GM18502 (cell line): ENCODE results near the gene NLN.
"Not testable (repeated sequence)": the region's sequence is repeated elsewhere in the genome, so short reads cannot be mapped to it uniquely, and the experiment has no call there.

Source experiments
- ATAC-seq: cut with Tn5 transposase; IDR thresholded peaks from one replicate; pipeline ENCODE4 v1.9.1; 2021; ENCODE audit warnings: mild to moderate bottlenecking; ENCODE audit not compliant: unreplicated experiment, poor library complexity

Gene NLN

GRCh38 chr5:65730910-65731309 lies 8.9 kb downstream of the NLN start:
- no peak for ATAC-seq

- not testable (repeated sequence) for ATAC-seq
These were observed 10.0 kb downstream of the NLN start for GRCh38 chr5:65732046-65732445.

- ATAC-seq: not testable (repeated sequence)
These were observed 12.3 kb downstream of the NLN start for GRCh38 chr5:65734196-65734775.

GRCh38 chr5:65734921-65735320 lies 12.9 kb downstream of the NLN start:
- no peak for ATAC-seq

GRCh38 chr5:65736011-65736410 lies 14.0 kb downstream of the NLN start:
- no peak for ATAC-seq

GRCh38 chr5:65737842-65738241 lies 15.8 kb downstream of the NLN start:
- no peak for ATAC-seq

GRCh38 chr5:65738305-65738704 lies 16.3 kb downstream of the NLN start:
- no peak for ATAC-seq

- no peak for ATAC-seq
These were observed 17.2 kb downstream of the NLN start for GRCh38 chr5:65739162-65739561.

- ATAC-seq: peak; percentile 80
These were observed 20.7 kb downstream of the NLN start for GRCh38 chr5:65742565-65743231.

GRCh38 chr5:65749221-65749844 lies 27.3 kb downstream of the NLN start:
- ATAC-seq: no peak

- no peak for ATAC-seq
These were observed 28.0 kb downstream of the NLN start for GRCh38 chr5:65749956-65750355.

- no peak for ATAC-seq
These were observed 28.9 kb downstream of the NLN start for GRCh38 chr5:65750938-65751337.

GRCh38 chr5:65753189-65753588 lies 31.2 kb downstream of the NLN start:
- no peak for ATAC-seq

- ATAC-seq: no peak
These were observed 36.6 kb downstream of the NLN start for GRCh38 chr5:65758546-65759144.

- ATAC-seq: peak; percentile 75
These were observed 38.7 kb downstream of the NLN start for GRCh38 chr5:65760504-65761275.

GRCh38 chr5:65762234-65762633 lies 40.2 kb downstream of the NLN start:
- no peak for ATAC-seq

- ATAC-seq: no peak
These were observed 43.6 kb downstream of the NLN start for GRCh38 chr5:65765582-65765981.

GRCh38 chr5:65766175-65766574 lies 44.2 kb downstream of the NLN start:
- no peak for ATAC-seq

- no peak for ATAC-seq
These were observed 44.8 kb downstream of the NLN start for GRCh38 chr5:65766781-65767180.

- ATAC-seq: no peak
These were observed 45.6 kb downstream of the NLN start for GRCh38 chr5:65767565-65767964.
